IPS DF 19.7 (cell line): ENCODE measurements around the gene THBS3.
"Not testable (repeated sequence)": the region's sequence is repeated elsewhere in the genome, so short reads cannot be mapped to it uniquely, and the experiment has no call there.

Source experiments
- DNase-seq: peaks from one replicate; pipeline ENCODE4 v3.0.0-alpha.2; 2013; ENCODE audit warnings: low read depth, low spot score

Gene THBS3

DNA sequence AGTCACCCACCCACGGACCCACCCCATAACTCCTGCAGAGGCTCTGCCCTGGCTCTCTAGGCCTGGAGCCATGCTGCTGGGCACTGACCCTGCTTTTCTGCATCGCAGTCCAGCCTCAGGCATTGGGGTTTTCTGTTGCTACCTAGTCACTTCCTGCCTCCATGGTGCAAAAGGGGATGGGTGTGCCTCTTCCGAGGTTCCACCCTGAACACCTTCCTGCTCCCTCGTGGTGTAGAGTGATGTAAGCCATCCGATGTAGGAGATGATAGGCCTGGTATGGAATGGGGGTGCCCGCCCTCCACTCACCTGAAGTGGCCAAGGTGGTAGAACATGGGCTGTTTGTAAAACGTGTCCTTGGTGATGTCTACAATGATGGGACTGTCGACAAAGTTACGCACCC, 27.7 kb upstream of the THBS3 start:
- not testable (repeated sequence) for DNase-seq

DNA sequence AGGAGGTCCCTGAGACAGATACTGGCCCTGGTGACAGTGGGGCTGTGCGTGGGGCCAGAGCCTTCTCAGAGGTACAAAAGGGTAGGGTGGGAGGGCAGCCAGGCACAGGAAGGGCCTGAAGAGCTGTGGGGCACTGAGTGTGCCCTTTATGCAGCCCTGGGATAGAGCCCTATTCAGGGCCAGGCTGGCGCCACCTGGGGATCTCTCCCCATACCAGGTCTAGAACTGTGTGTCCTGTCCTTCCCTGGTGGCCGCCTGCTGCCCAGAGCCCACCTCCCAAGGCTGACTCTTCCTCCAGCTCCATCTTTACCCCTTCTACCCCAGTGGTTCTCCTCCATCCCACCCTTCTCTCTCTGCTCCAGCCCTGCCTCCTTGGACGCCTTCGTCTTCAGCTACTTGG, 25.8 kb upstream of the THBS3 start:
- DNase-seq, result not testable (repeated sequence)

- not testable (repeated sequence) for DNase-seq
These were observed 24.6 kb upstream of the THBS3 start for GRCh38 chr1:155232001-155232978.

DNA sequence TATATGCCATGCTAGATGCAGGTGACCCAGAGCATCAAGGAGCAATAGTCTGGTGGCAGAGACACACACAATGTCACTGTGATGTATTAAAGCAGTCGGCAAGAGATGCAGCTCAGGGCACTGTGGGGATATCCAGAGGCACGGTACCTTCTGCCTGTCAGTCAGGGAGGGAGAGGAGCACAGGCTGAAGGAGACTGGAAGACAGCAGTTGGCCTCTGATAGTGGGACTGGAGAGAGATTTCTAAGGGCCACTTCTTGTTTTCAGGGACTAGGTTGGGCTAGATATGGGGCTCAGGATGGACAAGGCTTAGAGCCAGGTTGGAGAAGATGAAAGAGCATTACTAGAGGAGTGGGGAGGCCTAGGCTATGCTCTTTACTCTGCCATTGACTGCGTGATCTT, 23.6 kb upstream of the THBS3 start:
- DNase-seq, result not testable (repeated sequence)

DNA sequence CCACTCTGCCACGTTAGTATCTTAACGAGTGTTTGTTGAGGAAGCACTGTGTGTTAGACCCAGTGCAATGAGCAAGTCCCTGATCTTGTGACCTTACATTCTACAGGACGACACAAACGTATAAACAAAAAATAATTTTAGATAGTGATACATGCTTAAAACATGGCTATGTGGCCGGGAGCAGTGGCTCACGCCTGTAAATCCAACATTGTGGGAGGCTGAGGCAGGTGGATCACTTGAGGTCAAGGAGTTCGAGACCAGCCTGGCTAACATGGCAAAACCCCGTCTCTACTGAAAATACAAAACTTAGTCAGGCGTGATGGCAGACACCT, 20.4 kb upstream of the THBS3 start:
- DNase-seq, result no peak

DNA sequence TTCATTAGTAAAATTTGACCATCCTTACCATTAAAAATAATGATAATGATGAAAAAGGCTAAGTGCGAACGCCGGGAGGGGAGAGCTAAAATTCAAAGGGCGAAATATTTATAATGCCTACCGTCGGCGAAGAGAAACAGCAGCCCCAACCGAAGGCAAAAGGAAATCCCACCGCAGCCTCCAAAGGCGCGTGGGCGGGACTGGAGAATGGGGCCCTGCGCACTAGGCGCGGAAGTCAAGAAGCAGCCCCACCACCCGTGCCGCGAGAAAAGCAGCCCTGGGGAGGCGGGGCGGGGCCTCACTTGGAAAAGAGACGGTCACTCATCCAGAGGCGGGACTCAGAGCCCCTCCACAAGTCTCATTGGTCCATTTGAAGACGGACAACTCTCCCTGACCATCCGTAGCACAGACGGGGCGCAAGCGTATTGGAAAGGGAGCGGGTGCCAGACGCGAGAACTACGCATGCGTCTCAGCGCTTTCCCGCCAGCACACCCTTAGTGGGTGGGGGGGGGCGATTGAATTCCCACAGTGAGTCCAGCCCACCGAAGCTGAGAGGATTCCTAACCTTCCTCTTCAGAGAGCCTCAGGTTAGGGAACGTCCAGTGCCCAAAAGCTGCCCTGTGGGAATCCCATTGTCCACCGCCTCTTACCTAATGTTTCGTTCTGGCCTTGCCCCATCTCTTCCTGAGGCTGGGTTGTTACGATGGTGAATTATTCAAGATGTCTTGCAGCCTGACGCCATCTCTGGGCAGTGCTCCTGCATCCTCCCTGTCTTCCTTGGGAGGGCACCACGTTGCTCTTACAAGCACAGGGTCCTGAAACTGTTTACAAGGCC, 19.8 kb upstream of the THBS3 start:
- peak; percentile 97 for DNase-seq

- no peak for DNase-seq
These were observed 19.2 kb upstream of the THBS3 start for GRCh38 chr1:155226910-155227260.

- DNase-seq, result no peak
These were observed 18.7 kb upstream of the THBS3 start for GRCh38 chr1:155226188-155226909.

DNA sequence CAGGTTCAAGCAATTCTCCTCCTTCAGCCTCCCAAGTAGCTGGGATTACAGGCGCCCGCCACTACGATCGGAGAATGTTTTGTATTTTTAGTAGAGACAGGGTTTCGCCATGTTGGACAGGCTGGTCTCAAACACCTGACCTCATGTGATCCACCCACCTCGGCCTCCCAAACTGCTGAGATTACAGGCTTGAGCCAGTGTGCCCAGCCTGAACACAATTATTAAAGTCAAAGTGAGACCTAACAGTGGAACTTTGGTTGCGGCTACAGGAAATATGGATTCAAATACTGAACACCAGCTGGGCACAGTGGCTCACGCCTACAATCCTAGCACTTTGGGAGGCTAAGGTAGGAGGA, 17.7 kb upstream of the THBS3 start:
- DNase-seq, result not testable (repeated sequence)

- no peak for DNase-seq
These were observed 15.3 kb upstream of the THBS3 start for GRCh38 chr1:155223047-155223446.

DNA sequence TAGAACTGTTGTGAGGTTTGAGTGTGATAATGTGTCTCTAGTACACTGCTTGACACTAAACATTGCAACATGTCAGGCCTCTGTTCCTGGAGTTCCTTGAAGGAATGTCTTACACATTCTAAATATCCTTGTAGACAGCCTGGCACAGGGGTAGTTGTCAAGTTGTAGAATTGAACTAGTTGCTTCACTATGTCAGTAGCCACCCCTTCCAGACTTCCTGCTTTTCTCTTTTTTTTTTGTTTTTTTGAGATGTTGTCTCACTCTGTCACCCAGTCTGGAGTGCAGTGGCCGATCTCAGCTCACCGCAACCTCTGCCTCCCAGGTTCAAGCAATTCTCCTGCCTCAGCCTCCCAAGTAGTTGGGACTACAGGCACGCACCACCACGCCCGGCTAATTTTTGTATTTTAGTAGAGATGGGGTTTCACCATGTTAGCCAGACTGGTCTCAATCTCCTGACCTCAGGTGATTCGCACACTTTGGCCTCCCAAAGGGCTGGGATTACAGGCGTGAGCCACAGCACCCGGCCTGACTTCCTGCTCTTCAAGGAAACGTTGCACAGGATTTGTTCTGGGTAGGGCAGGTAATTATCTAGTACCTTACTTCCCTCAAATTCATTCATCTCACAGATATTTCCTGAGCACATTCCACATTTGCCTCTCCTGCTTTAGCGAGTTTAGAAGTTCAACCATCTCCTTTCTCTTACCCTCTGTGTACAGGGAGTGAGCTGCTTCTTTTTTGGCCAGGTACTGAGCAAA, 12.7 kb upstream of the THBS3 start:
- DNase-seq, result not testable (repeated sequence)

GRCh38 chr1:155219592-155220031, 11.9 kb upstream of the THBS3 start:
- no peak for DNase-seq

GRCh38 chr1:155218854-155219591, 11.3 kb upstream of the THBS3 start:
- DNase-seq, result no peak

DNA sequence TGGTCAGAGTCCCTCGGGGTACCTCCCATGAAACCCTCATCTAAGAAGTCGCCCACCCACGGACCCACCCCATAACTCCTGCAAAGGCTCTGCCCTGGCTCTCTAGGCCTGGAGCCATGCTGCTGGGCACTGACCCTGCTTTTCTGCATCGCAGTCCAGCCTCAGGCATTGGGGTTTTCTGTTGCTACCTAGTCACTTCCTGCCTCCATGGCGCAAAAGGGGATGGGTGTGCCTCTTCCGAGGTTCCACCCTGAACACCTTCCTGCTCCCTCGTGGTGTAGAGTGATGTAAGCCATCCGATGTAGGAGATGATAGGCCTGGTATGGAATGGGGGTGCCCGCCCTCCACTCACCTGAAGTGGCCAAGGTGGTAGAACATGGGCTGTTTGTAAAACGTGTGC, 7.0 kb upstream of the THBS3 start:
- not testable (repeated sequence) for DNase-seq

DNA sequence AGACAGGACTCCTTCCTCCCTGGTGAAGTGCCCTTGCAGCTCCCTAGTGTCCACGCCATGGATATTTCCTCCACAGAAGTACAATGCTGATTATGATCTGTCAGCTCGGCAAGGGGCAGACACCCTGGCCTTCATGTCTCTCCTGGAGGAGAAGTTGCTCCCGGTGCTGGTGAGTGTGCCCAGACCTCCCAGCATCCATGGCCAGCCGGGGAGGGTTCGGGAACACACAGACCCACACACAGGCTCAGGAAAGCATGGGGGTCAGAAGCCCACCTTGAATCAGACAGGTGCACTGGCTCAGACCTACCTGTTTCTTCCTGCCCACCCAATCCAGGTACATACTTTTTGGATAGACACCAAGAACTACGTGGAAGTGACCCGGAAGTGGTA, 4.3 kb upstream of the THBS3 start:
- not testable (repeated sequence) for DNase-seq

DNA sequence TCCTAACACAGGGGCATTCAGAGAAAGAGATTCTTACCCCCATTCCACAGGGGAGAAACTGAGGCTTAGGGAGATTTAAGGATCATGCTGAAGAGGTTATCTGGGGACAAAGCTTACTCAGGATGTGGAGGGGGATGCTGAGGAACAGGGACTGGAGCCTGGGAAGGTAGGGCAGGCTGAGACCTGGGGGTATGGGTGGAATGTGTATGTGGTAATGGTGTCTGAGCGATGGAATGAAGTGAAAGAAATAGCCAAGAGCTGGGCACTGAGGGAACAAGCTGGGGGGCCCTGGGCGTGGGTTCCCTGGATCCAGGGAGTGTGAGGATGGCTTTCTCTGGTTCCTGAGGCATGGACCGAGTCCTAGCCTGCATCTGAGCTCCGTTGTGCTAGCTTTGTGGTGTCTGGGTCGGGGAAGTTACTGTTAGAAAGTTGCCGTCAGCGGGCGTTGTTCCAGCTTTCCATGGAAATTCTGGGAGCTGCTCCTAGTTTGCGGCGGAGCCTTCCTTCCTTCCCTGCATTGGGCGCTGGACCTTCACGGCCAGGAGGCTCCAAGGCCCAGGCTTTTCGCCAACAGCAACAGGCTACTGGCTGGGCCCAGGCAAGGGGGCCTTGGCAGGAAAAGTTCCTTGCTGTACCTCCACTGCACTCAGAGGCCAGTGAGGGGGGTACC, 3.8 kb upstream of the THBS3 start:
- not testable (repeated sequence) for DNase-seq

DNA sequence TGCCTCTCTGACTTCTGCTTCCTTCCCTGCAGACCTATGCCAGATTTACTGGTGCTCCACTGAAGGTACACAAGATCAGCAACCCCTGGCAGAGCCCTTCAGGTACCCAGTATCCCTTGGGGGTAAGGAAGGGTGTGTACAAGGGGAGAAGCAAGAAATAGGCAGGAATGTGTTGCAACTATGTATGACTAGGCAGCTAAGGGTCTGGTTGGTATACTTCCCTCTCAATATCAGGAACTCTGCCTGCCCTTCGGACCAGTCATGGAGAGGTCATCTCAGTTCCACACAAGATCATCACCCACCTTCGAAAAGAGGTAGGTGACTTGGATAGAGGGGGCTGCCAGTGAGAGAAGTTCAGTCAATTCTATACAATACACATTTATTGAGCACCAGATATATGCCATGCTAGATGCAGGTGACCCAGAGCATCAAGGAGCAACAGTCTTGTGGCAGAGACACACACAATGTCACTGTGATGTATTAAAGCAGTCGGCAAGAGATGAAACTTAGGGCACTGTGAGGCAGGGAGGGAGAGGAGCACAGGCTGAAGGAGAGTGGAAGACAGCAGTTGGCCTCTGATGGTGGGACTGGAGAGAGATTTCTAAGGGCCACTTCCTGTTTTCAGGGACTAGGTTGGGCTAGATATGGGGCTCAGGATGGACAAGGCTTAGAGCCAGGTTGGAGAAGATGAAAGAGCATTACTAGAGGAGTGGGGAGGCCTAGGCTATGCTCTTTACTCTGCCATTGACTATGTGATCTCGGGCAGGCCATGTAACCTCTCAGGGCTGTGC, 2.8 kb upstream of the THBS3 start:
- DNase-seq, result no peak

- no peak for DNase-seq
These were observed 1.6 kb upstream of the THBS3 start for GRCh38 chr1:155209312-155209721.
